ENCODE measurements around the gene ZACN. TPM values are rescaled to one million over a fixed set of nuclear protein-coding genes. Genes with fewer than 3 reads are reported as not detected.
"Not testable (repeated sequence)": the region's sequence is repeated elsewhere in the genome, so short reads cannot be mapped to it uniquely, and the experiment has no call there.

The ZACN gene
- total RNA-seq, 4 donors from 2014 or later, result 0.13 TPM; not detected in 3

DNA sequence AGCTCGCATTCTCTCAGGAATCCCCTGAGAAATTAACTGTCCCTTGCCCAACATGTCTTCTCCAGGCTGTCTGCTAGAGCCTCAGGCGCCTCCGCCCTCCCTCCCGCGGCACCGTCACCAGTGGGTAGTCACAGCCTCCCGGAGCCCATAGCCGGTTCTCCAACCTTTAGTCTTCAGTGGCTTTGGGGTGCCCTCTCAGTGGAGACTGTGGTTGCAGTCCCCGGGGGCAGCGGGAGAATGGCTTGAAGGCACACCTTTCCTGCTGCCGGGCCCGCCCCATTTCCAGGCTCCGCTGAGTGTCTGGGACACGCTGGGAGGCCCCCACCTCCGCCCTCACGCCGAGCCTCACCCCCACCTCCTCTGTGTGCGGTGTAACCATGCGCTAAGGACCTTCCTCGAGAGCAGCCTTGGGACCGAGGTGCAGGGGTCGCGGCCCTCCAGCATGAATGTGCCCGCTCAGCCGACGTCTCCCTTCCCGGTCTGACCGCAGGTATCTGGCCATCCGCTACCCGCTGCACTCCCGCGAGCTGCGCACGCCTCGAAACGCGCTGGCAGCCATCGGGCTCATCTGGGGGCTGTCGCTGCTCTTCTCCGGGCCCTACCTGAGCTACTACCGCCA is 2.7 kb upstream of the ZACN start:
- Histone ChIP-seq H3K36me3 (no peaks in the 10 kb centered on the region), H3K4me1 (peaks cover 49 to 73% (median 58%) of the 10 kb centered on the region in 4 donors), H3K27me3 (peaks cover 19 to 70% (median 47%) of the 10 kb centered on the region in 4 donors), H3K9me3 (no peaks in the 10 kb centered on the region), H3K4me3 (peak overlapping the region in 1 of 4 donors; percentile 1), H3K27ac (replicated peaks in 1 of 4) (no peak overlapping the region)
- DNase-seq (ENCODE audit: extremely low spot score), result no peak
- 2% methylated on average over 21 of the region's 41 CpGs for WGBS
- intact Hi-C loops (cut with DNase I), result no loop called here
- TF ChIP-seq EP300 (IDR thresholded peaks at IDR 0.05), result no peak
- TF ChIP-seq POLR2AphosphoS5 (IDR thresholded peaks at IDR 0.05), result no peak
- TF ChIP-seq, protein P1, sequence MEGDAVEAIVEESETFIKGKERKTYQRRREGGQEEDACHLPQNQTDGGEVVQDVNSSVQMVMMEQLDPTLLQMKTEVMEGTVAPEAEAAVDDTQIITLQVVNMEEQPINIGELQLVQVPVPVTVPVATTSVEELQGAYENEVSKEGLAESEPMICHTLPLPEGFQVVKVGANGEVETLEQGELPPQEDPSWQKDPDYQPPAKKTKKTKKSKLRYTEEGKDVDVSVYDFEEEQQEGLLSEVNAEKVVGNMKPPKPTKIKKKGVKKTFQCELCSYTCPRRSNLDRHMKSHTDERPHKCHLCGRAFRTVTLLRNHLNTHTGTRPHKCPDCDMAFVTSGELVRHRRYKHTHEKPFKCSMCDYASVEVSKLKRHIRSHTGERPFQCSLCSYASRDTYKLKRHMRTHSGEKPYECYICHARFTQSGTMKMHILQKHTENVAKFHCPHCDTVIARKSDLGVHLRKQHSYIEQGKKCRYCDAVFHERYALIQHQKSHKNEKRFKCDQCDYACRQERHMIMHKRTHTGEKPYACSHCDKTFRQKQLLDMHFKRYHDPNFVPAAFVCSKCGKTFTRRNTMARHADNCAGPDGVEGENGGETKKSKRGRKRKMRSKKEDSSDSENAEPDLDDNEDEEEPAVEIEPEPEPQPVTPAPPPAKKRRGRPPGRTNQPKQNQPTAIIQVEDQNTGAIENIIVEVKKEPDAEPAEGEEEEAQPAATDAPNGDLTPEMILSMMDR (IDR thresholded peaks at IDR 0.05), result no peak
- no peak for TF ChIP-seq POLR2A (IDR thresholded peaks at IDR 0.05; ENCODE audit: low read depth)

GRCh38 chr17:76076765-76077583 is 2.0 kb upstream of the ZACN start:
- DNase-seq (ENCODE audit: extremely low spot score), result no peak
- H3K9me3 ChIP-seq, result no peaks in the 10 kb centered on the region
- peaks cover 45 to 66% (median 53%) of the 10 kb centered on the region in 4 donors for H3K4me1 ChIP-seq
- peaks cover 0 to 5% (median 0%) of the 10 kb centered on the region in 4 donors for H3K36me3 ChIP-seq
- WGBS, result 5% methylated on average over 23 of the region's 82 CpGs
- H3K27me3 ChIP-seq, result peaks cover 19 to 70% (median 47%) of the 10 kb centered on the region in 4 donors
- TF ChIP-seq EP300 (IDR thresholded peaks at IDR 0.05), result no peak
- TF ChIP-seq, protein P1 (IDR thresholded peaks at IDR 0.05), result no peak
- TF ChIP-seq POLR2A (IDR thresholded peaks at IDR 0.05; ENCODE audit: low read depth), result no peak
- no peak for TF ChIP-seq POLR2AphosphoS5 (IDR thresholded peaks at IDR 0.05)
- H3K27ac ChIP-seq (replicated peaks in 1 of 4), result no peak overlapping the region
- peak overlapping the region in 2 of 4 donors; percentile 1 to 6 for H3K4me3 ChIP-seq
- intact Hi-C loops (cut with DNase I), result no loop called here

DNA sequence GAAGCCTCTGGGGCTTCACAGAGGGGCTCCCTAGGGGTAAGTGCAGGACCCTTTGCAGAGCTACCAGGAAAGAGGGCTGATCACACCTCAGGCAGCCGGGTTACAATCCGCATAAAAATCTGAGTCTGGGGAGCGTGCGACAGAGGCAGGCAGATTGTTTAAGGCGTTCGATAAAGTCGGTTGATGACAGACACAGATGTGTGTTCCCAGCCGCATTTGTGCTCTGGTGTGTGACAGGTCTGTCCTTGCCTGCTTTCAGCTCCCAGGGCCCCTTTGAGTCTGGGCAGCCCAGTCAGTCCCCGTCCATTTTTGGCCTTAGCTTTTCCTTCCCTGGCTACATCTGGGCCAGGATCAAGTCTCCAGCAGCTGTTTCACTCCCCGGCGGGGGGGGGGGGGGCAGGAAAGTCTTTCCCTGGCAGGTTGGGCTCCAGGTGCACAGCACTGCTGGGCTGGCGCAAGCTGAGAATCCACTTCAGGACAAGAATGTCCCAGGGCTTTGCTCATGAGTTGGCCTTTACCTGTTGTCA is 1.3 kb upstream of the ZACN start:
- intact Hi-C loops (cut with DNase I), result no loop called here
- H3K36me3 ChIP-seq, result peaks cover 0 to 9% (median 5%) of the 10 kb centered on the region in 4 donors
- H3K4me3 ChIP-seq, result no peak overlapping the region
- H3K27me3 ChIP-seq, result peaks cover 19 to 70% (median 47%) of the 10 kb centered on the region in 4 donors
- DNase-seq (ENCODE audit: extremely low spot score), result no peak
- no peak overlapping the region for H3K27ac ChIP-seq (replicated peaks in 1 of 4)
- H3K9me3 ChIP-seq, result no peaks in the 10 kb centered on the region
- TF ChIP-seq POLR2AphosphoS5 (IDR thresholded peaks at IDR 0.05), result no peak
- no peak for TF ChIP-seq POLR2A (IDR thresholded peaks at IDR 0.05; ENCODE audit: low read depth)
- TF ChIP-seq EP300 (IDR thresholded peaks at IDR 0.05), result no peak
- TF ChIP-seq, protein P1 (IDR thresholded peaks at IDR 0.05), result no peak
- H3K4me1 ChIP-seq, result peaks cover 45 to 65% (median 52%) of the 10 kb centered on the region in 4 donors
- WGBS, result 12% methylated on average over 11 of the region's 12 CpGs

DNA sequence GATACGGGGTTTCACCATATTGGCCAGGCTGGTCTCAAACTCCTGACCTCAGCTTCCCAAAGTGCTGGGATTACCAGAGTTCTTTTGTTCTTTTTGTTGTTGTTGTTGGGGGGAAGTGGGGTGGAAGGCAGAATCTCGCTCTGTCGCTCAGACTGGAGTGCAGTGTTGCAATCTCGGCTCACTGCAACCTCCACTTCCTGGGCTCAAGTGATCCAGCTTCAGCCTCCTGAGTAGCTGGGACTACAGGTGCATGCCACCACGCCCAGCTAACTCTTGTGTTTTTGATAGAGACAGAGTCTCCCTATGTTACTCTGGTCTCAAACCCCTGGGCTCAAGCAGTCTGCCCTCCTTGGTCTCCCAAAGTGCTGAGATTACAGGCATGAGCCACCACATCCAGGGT is 612 bp upstream of the ZACN start:
- H3K4me3 ChIP-seq; H3K27ac ChIP-seq (replicated peaks in 1 of 4); DNase-seq (ENCODE audit: extremely low spot score); H3K9me3 ChIP-seq; intact Hi-C loops (cut with DNase I): not testable (repeated sequence)
- H3K36me3 ChIP-seq, result peaks cover 6 to 17% (median 12%) of the 10 kb centered on the region in 4 donors
- 59% methylated on average over 5 of the region's 5 CpGs for WGBS
- peaks cover 41 to 59% (median 46%) of the 10 kb centered on the region in 4 donors for H3K4me1 ChIP-seq
- peaks cover 19 to 69% (median 47%) of the 10 kb centered on the region in 4 donors for H3K27me3 ChIP-seq

GRCh38 chr17:76079535-76079955 is 563 bp downstream of the ZACN start:
- Histone ChIP-seq H3K36me3 (peaks cover 17 to 28% (median 24%) of the 10 kb centered on the region in 4 donors), H3K4me3 (no peak overlapping the region), H3K9me3 (no peaks in the 10 kb centered on the region), H3K27me3 (peaks cover 14 to 57% (median 39%) of the 10 kb centered on the region in 4 donors), H3K4me1 (peaks cover 34 to 49% (median 40%) of the 10 kb centered on the region in 4 donors), H3K27ac (replicated peaks in 1 of 4) (no peak overlapping the region)
- 0% methylated on average over 2 of the region's 9 CpGs for WGBS
- intact Hi-C loops (cut with DNase I), result no loop called here
- no peak for DNase-seq (ENCODE audit: extremely low spot score)
- TF ChIP-seq EP300 (IDR thresholded peaks at IDR 0.05), result no peak
- peak in 1 of 2 donors; percentile 16 for TF ChIP-seq POLR2AphosphoS5 (IDR thresholded peaks at IDR 0.05)
